ENCODE measurements around the gene METTL8.
"Not testable (repeated sequence)": the region's sequence is repeated elsewhere in the genome, so short reads cannot be mapped to it uniquely, and the experiment has no call there.

The METTL8 gene

DNA sequence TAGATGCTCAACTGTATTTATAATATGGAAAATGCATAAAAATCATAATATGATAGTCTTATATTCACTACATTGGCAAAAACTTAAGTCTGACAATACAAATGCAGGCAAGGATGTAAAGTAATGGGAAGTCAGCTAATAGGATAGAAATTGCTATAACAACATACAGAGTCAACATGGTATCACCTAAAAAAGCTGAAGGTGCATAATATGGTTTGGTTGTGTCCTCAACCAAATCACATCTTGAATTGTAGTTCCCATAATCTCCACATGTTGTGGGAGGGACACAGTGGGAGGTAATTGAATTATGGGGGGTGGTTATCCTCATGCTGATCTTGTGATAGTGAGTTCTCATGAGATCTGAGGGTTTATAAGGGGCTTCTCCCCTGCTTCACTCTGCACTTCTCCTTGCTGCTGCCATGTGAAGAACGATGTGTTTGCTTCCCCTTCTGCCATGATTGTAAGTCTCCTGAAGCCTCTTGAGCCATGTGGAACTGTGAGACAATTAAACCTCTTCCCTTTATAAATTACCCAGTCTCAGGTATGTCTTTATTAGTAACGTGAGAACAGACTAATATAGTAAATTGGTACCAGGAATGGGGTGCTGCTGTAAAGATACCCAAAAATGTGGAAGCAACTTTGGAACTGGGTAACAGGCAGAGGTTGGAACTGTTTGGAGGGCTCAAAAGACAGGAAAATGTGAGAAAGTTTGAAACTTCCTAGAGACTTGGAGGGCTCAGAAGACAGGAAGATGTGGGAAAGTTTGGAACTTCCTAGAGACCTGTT is 10.9 kb downstream of the METTL8 start:
- DNase-seq = not testable (repeated sequence)

DNA sequence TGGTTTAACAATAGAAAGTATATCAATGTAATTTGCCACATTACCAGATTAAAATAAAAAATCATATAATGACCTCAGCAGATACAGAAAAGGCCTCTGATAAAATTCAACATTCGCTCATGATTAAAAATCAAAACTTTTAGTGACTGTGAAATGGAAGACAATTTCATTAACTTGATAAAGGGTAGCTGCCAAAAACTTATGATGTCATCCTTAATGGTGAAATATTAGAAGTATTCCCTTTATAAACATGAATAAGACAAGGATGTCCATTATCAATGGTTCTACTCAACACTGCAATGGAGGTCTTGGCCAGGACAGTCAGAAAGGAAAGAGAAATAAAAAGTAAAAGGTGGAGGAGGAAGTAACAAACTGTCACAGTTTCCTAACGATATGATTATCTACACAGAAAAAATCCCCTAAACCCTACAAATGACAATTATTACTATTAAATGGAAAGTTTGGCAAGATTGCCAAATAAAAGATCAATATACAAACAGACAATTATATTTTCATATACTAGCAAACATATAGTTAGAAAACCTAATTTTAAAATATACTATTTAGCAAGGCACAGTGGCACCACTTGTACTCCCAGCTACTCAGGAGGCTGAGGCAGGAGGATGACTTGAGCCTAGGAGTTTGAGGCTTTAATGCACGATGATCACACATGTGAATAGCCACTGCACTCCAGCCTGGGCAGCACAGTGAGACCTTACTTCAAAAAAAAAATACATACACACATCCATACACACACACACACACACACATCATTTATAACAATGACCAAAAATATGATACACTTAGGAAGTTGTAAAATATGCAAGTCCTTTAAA is 12.8 kb downstream of the METTL8 start:
- DNase-seq = peak in 1 of 5 donors; percentile 45

DNA sequence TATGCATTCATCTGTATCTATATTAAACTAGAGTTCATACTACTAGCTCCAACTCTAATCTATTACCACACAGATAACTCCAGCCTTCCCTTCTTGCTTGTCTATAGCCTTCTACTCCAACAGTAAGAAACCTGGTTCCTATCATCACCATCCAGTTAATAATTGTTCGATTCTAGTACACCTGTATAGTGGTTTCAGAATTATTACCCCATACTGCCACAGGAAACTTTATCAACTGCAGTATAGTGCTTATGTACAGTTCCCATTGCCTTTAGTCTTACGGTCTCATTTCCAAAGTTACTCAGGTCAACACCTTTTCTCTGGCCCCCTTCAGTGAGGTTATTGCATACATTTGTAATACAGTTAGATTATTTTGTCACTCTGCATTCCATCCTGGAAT is 14.5 kb downstream of the METTL8 start:
- DNase-seq = no peak

DNA sequence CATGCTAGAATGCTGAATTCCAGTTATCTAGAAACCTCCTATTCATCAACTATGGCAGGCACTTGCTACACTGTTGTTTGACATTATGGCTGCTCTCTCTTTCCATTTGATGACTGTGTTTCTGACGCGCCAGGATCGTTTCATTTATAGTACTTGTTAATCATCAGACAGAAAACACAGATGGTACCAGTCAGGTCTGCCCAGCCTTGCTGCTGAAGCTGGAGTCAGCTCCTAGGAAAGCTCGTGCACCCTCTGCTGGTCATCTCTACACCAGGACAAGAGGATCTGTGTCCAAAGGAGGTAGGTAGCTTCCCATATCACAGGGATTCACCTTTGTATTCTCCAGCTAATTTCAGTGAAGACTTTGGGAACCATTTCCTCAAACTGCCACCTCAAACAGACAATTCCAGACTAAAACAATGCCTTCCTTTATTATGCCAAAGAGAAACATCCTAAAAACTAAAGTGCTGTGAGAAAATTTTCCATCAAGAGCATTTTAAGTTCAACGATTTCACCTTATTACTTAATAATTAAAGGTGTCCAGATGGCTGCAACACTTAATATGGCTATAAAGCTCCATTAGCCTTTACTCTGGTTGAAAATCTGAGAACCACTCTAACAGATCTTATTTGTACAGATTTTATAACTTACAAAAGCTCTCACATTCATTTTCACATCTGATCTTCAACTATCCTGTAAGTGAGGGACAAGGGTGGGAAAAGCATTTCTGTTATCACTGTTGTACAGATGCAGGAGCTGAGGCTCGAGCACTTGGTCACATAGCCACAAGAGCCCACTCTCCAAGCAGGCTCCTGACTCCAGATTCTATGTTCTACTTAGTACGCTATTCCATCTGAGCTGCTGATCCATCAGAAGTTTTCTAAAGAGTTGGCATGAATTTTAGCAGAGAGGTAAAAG is 17.5 kb downstream of the METTL8 start:
- peak; percentile 51 to 82 (median 64) for DNase-seq

- DNase-seq = not testable (repeated sequence)
Measured at GRCh38 chr2:171414645-171415044, 19.1 kb downstream of the METTL8 start.

DNA sequence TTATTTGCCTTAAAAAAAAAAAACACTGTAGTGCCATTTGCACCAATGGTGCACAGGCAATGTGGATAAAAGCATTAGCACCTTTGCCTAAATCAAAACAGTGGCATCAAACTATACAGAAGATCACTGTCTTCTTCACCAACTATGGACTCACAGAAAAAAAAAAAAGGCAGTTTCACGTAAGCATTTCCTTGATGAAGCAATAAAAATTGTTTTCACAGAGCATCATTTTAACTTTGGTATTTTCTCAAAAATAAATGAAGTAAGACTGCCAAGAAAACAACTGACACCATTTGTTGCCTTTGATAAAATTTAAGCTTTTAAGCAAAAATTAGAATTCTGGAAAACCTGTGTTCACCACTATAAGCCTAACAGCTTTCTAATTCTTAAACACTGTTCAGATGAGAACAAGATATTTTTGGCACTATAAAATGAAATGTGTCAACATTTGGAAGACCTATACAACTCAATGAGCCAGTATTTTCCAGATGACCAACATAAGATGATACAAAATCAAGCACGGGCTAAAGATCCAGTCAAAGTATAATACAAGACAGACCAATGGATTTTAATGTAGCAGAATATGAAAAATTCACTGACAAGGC is 21.1 kb downstream of the METTL8 start:
- DNase-seq = no peak

GRCh38 chr2:171411791-171412483 is 21.9 kb downstream of the METTL8 start:
- DNase-seq = no peak

DNA sequence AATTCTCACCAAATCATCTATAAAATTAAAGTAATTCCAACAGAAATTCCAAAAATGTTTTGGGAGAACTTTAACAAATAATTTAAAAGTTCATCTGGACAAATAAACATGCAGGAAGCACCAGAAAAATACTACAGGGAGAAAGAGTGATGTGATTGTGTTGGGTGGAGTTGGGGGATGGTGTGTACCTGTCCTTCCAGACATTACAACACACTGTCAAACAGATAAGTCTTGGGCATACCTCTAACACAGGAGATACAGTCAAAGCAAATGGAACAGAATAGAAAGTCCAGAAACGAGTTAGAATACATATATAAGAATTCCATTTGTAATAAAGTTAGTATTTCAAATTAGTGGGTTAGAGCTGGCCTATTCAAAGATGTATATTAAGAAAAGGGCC is 22.6 kb downstream of the METTL8 start:
- DNase-seq = no peak

DNA sequence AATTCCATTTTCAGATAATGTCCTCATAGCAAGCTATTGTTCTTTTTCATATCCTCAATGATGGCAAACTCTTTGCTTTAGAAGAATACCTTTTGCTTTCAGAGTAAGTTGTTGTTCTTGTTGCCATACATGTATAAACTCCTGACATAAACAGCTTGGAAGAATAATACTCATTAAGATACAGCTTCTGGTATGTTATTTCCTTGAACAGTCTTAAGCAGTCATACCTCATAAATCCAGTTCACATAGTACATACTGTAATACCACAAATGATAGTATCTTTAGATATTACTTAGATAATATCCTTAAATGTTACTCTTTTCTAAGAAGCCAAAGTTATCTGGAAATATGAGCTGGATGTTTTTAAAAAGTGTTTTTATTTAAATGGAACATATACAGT is 23.2 kb downstream of the METTL8 start:
- no peak for DNase-seq

DNA sequence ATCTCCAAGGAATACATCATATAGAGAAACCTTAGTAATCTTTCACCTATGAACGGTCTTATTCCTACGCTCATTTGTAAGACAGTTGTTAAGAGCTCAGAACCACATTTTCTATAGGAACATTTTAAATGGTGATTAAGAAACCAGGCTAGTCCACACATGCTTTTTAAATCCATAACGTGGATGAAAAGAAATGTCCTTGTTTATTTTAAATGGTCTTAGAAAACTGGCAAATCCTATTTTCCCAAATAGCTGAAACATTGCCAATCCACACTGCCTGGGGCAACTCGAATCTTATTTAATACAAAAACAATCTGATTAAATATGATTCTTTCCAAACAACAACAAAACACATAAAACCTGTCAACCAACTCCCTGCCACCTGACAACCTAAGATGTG is 23.7 kb downstream of the METTL8 start:
- DNase-seq = no peak

- no peak for DNase-seq
Measured at GRCh38 chr2:171409436-171409971, 24.3 kb downstream of the METTL8 start.

DNA sequence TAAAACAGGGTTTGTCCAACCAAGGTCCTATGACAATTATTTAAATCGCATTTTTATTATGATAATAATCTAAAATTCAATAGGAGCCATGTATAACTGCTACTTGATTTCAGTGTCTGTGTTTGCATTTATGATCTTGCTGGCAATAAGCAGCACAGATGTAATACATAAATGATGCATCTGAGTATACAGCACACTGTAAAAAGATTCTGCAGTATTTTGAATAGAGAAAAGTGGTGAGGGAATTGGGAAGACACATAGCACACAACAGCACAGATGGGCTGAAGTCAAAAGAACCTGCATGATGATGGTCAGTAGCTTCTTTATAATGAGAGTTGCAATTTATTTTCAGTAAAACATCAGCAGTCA is 26.1 kb downstream of the METTL8 start:
- no peak for DNase-seq

DNA sequence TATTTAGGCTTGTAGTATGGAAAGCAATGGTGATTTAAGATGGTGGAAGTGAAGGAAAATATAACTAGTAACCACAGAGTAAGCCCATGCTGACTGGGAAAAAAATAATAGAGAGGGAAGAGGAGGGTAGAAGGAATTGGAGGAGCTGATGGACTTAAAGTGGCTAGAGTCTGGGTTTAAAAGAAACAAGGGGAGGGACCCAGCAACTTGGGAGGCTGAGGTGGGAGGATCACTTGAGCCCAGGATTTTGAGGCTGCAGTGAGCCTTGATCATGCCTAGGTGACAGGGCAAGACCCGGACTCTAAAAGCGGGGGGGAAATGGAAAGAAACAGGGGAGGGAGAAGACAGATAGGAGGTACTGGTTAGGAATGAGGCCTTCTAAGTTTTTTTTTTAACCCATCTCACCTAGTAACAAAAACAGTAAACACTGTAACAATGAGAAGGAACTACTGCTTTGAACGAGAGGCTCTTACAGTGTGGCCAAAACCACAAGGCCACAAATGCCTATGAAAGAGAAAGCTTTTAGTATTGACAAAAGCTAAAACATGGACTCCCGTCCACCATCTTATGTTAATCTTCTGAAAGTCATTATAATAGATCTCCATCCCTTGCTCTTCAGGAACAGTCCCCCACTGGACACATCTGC is 26.6 kb downstream of the METTL8 start:
- no peak for DNase-seq

GRCh38 chr2:171406044-171406443 is 27.7 kb downstream of the METTL8 start:
- DNase-seq = no peak

DNA sequence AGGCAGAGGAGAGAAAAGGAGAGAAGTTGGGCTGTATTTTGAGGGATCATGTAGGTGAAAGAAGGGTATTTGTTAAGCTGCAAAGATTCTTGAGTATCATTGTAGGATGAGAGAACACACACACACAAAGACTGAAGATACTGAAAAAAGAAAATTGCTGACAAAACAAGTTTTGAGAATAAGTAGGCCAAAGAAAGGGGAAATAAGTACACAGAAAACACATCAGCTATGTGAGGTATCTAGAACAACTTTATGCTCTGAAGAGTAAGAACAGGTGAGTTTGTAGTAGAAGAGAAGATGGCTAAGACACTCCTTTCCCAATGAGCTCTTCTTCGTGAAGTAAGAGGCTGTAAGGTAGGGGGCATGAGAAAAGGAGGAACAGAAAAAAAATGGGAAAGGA is 28.2 kb downstream of the METTL8 start:
- DNase-seq = no peak

DNA sequence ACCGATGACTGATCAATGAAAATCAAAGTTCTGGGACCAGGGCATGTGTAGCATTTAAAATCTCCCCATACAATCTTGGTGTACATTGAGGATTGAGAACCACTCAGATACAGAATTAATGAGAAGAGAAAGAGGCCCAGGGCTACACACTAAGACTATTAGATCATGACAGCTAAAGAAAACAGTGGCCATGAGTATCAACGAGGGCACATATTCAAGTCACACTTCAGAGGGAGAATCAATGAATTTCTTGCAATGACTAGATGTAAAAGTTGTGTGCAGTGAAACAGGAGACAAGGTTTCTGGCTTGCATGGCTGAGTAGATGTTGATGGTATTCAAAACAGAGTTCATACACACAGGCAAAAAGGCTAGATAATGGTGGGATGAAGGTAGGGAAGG is 29.1 kb downstream of the METTL8 start:
- no peak for DNase-seq

- no peak for DNase-seq
Measured at GRCh38 chr2:171404261-171404660, 29.5 kb downstream of the METTL8 start.

DNA sequence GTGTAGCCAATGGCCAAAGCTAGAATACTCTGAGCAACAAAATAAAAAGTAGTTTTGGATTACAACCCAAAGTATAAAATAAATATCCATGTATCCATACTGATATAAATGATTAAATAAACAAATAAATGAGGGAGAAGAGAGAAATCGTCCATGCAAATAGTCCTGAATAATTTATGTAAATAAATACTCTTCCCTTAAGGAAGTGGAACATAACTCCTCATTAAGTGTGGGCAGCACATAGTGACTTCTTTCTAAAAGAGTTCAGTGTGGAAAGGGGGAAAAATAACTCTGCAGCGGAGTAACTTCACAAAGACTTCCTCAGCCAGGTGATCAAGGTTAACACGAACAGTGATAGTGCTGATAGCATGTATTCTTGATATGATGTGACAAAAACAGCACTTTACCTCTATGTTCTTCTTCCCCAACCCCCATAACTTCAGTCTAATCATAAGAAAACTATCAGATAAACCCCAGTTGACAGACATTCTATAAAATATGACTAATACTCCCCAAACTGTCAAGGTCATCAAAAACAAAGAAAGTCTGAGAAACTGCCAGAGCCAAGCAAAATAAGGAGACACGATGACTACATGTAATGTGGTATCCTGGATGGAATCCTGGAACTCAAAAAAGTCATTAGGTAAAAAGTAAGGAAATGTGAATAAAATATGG is 30.7 kb downstream of the METTL8 start:
- DNase-seq = no peak

GRCh38 chr2:171401947-171402346 is 31.8 kb downstream of the METTL8 start:
- DNase-seq = no peak

DNA sequence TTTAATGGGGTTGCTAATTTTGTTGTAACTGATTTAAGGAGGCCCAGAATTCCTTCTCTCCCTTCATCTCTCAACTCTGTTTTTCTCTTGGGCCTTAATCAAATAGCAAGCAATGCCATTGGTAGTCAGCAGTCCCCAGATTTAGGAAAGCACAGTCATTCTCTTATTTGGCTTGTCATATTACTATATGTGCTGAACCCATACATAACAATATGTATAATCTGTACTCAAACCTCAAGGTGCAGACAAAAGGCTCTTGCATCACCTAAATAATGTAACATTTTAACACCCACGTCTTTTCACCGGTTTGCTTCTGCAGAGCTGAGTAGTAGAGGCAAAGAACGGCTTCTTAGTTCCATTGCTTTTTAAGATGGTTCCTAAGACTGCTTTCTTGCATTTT is 33.4 kb downstream of the METTL8 start:
- DNase-seq = no peak

- DNase-seq = no peak
Measured at GRCh38 chr2:171399292-171399691, 34.5 kb downstream of the METTL8 start.

Measured in T-helper 1 cell (primary cell).